Upper lobe of right lung (tissue), 1 donor: Measurements from ENCODE around the gene SEC31B. TPM values are rescaled to one million over a fixed set of nuclear protein-coding genes. Genes with fewer than 3 reads are reported as not detected.

Experiments
- ATAC-seq: fragments of 200-7000 bp; cut with Tn5 transposase; one replicate; pipeline ENCODE4 v1.9.1; 2020; ENCODE audit warnings: mild to moderate bottlenecking, moderate library complexity
- DNase-seq: peaks from one replicate; pipeline ENCODE4 v3.0.0-alpha.2; 2020
- H3K27ac ChIP-seq: fragments of 200-600 bp; one replicate; pipeline ENCODE4 v1.8.0; 2022
- H3K27me3 ChIP-seq: fragments of 200-600 bp; one replicate; pipeline ENCODE4 v1.8.0; 2022; ENCODE audit warnings: mild to moderate bottlenecking
- H3K36me3 ChIP-seq: fragments of 200-600 bp; one replicate; pipeline ENCODE4 v1.8.0; 2022
- H3K4me1 ChIP-seq: fragments of 200-600 bp; one replicate; pipeline ENCODE4 v1.8.0; 2022
- H3K4me3 ChIP-seq: fragments of 200-600 bp; one replicate; pipeline ENCODE4 v1.8.0; 2022; ENCODE audit warnings: mild to moderate bottlenecking
- H3K9me3 ChIP-seq: fragments of 200-600 bp; one replicate; pipeline ENCODE4 v1.8.0; 2022
- CTCF ChIP-seq: fragments of 200-600 bp; IDR thresholded peaks from one replicate; pipeline ENCODE4 v1.8.0; 2022; ENCODE audit warnings: antibody characterized with exemption
- intact Hi-C: fragments of 100-400 bp; cut with DNase I; formaldehyde crosslinking; loops from one replicate; pipeline ENCODE4 v1.11.0; 2022
- total RNA-seq: library from RNA; stranded (reverse); fragmentation: NEBNext Ultra II Directional; extraction: Animal tissue kit (Norgen Biotek cat#: 25700); gene quantifications from one replicate; pipeline ENCODE4 v1.2.1, GENCODE V29; 2021
- donor health status: DM: no; HTN: yes; CAD: no; lungs with severe emphysema.

SEC31B gene
- total RNA-seq, 1 donor from 2014 or later: 18.2 TPM

GRCh38 chr10:100479037-100479436 lies 40.6 kb downstream of the SEC31B start:
- ATAC-seq: no peak
- no peak for TF ChIP-seq CTCF
- intact Hi-C loops: no loop called here

GRCh38 chr10:100477970-100478369 lies 41.7 kb downstream of the SEC31B start:
- ATAC-seq: no peak
- no peak overlapping the region for H3K27ac ChIP-seq
- H3K4me3 ChIP-seq: no peak overlapping the region
- TF ChIP-seq CTCF: no peak
- DNase-seq: no peak
- peaks cover 25% of the 10 kb centered on the region for H3K27me3 ChIP-seq
- peaks cover 9% of the 10 kb centered on the region for H3K4me1 ChIP-seq
- intact Hi-C loops: no loop called here
- H3K36me3 ChIP-seq: no peaks in the 10 kb centered on the region
- no peaks in the 10 kb centered on the region for H3K9me3 ChIP-seq

More at GRCh38 chr10:100479037-100479436, 40.6 kb downstream of the SEC31B start:
- Histone ChIP-seq H3K27ac (no peak overlapping the region), H3K9me3 (no peaks in the 10 kb centered on the region), H3K4me3 (no peak overlapping the region), H3K36me3 (no peaks in the 10 kb centered on the region), H3K4me1 (peaks cover 9% of the 10 kb centered on the region), H3K27me3 (peaks cover 27% of the 10 kb centered on the region)
- no peak for DNase-seq

GRCh38 chr10:100470367-100470766 lies 49.3 kb downstream of the SEC31B start:
- Histone ChIP-seq H3K4me1 (no peaks in the 10 kb centered on the region), H3K36me3 (no peaks in the 10 kb centered on the region), H3K27ac (no peak overlapping the region), H3K27me3 (no peaks in the 10 kb centered on the region), H3K9me3 (no peaks in the 10 kb centered on the region), H3K4me3 (no peak overlapping the region)
- DNase-seq (no peak), ATAC-seq (no peak)
- intact Hi-C loops: no loop called here
- no peak for TF ChIP-seq CTCF

GRCh38 chr10:100469756-100470155 lies 49.9 kb downstream of the SEC31B start:
- Histone ChIP-seq H3K4me3 (no peak overlapping the region), H3K9me3 (no peaks in the 10 kb centered on the region), H3K27me3 (no peaks in the 10 kb centered on the region), H3K27ac (no peak overlapping the region), H3K4me1 (no peaks in the 10 kb centered on the region), H3K36me3 (no peaks in the 10 kb centered on the region)
- DNase-seq: no peak
- intact Hi-C loops: no loop called here
- no peak for TF ChIP-seq CTCF
- ATAC-seq: no peak

- H3K36me3 ChIP-seq: no peaks in the 10 kb centered on the region
- no peak overlapping the region for H3K27ac ChIP-seq
- no peaks in the 10 kb centered on the region for H3K4me1 ChIP-seq
- DNase-seq: no peak
- ATAC-seq: no peak
- no peaks in the 10 kb centered on the region for H3K27me3 ChIP-seq
- intact Hi-C loops: no loop called here
- H3K4me3 ChIP-seq: no peak overlapping the region
- H3K9me3 ChIP-seq: no peaks in the 10 kb centered on the region
- TF ChIP-seq CTCF: no peak
Observed at GRCh38 chr10:100468978-100469377, 50.7 kb downstream of the SEC31B start.

- no peaks in the 10 kb centered on the region for H3K36me3 ChIP-seq
- H3K27me3 ChIP-seq: peaks cover 1% of the 10 kb centered on the region
- no peaks in the 10 kb centered on the region for H3K9me3 ChIP-seq
- H3K4me3 ChIP-seq: no peak overlapping the region
- H3K27ac ChIP-seq: no peak overlapping the region
- no peak for DNase-seq
- no peak for ATAC-seq
- no peaks in the 10 kb centered on the region for H3K4me1 ChIP-seq
- no peak for TF ChIP-seq CTCF
- intact Hi-C loops: no loop called here
Observed at GRCh38 chr10:100468322-100468721, 51.3 kb downstream of the SEC31B start.
